T-helper 9 cell (primary cell): ENCODE results near the gene PNCK.
"Not testable (repeated sequence)": the region's sequence is repeated elsewhere in the genome, so short reads cannot be mapped to it uniquely, and the experiment has no call there.

Source experiments
- DNase-seq: peaks from one replicate; pipeline ENCODE4 v3.0.0-alpha.2; 2020
- total RNA-seq, 2 donors: gene quantifications; one replicate each; lab custom pipeline; 2026; lab: John Stamatoyannopoulos, UW

Gene PNCK
- total RNA-seq, result 0.21 to 0.72 reads per million in 2 donors

GRCh38 chrX:153673428-153674218, at the start of gene PNCK:
Gene PNCK (minus strand): TSS chrX:153673813. CDS start chrX:153673076, 737 bp downstream.
- no peak for DNase-seq

GRCh38 chrX:153722704-153723350, 49.2 kb upstream of the PNCK start:
- DNase-seq, result no peak

- no peak for DNase-seq
These were observed 46.1 kb upstream of the PNCK start for GRCh38 chrX:153719701-153720100.

GRCh38 chrX:153719238-153719637, 45.6 kb upstream of the PNCK start:
- DNase-seq, result no peak

- no peak for DNase-seq
These were observed 43.8 kb upstream of the PNCK start for GRCh38 chrX:153717445-153717844.

GRCh38 chrX:153714256-153714655, 40.6 kb upstream of the PNCK start:
- no peak for DNase-seq

- DNase-seq, result no peak
These were observed 36.4 kb upstream of the PNCK start for GRCh38 chrX:153709726-153710674.

GRCh38 chrX:153708415-153708814, 34.8 kb upstream of the PNCK start:
- no peak for DNase-seq

- no peak for DNase-seq
These were observed 33.8 kb upstream of the PNCK start for GRCh38 chrX:153707406-153707805.

GRCh38 chrX:153706799-153707198, 33.2 kb upstream of the PNCK start:
- DNase-seq, result no peak

- DNase-seq, result not testable (repeated sequence)
These were observed 31.9 kb upstream of the PNCK start for GRCh38 chrX:153705403-153706060.

- DNase-seq, result not testable (repeated sequence)
These were observed 31.2 kb upstream of the PNCK start for GRCh38 chrX:153704631-153705402.

- no peak for DNase-seq
These were observed 30.5 kb upstream of the PNCK start for GRCh38 chrX:153704021-153704526.

GRCh38 chrX:153703036-153703370, 29.4 kb upstream of the PNCK start:
- DNase-seq, result no peak

- DNase-seq, result no peak
These were observed 28.9 kb upstream of the PNCK start for GRCh38 chrX:153702336-153703035.

- DNase-seq, result no peak
These were observed 28.1 kb upstream of the PNCK start for GRCh38 chrX:153701706-153702105.

- DNase-seq, result no peak
These were observed 27.4 kb upstream of the PNCK start for GRCh38 chrX:153700967-153701366.

GRCh38 chrX:153700376-153700945, 26.8 kb upstream of the PNCK start:
- no peak for DNase-seq

GRCh38 chrX:153699784-153700371, 26.3 kb upstream of the PNCK start:
- DNase-seq, result not testable (repeated sequence)

GRCh38 chrX:153699210-153699783, 25.7 kb upstream of the PNCK start:
- DNase-seq, result not testable (repeated sequence)
